ENCODE results near the gene CCL7. TPM values are rescaled to one million over a fixed set of nuclear protein-coding genes. Genes with fewer than 3 reads are reported as not detected.

Gene CCL7
- total RNA-seq, 1 donor from 2014 or later: not detected

DNA sequence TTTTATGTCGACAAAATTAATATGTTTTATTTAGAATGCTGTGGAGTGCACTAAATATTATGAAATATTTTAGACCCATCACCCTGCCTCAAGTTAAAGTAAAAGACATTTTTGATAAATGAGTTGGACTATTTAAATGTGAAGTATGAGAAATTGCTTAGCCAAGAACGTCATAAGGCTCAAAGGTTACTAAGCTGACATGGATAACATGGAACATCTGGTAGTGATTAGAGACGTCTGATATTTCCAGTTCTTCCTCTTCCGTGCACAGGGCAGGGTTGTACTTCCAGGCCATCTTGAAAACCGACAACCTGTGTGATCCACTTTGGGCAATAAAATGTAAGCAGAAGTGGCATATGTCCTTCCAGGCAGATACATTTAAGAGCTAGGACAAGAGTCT, 42.1 kb downstream of the CCL7 start:
- no peak for DNase-seq (ENCODE audit: low spot score)
- intact Hi-C loops (cut with DNase I): no loop called here

DNA sequence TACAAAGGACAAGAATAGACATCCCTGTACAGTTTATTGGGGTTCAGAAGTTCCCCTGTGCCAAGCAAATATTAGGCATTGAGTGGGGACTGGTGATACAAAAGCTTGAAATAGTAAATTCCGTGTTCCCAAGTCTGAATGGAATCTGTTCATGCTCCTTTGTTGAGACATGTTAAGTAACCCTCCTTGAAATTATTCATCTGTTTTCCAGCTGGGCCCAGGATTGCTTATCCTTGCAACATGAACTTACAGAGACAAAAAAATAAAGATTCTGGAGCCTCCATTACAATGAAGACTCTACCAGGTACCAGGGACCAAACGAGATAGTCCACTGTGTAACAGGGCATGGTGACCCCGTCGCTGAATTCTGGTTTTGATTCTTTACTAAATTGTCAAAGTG, 43.1 kb downstream of the CCL7 start:
- intact Hi-C loops (cut with DNase I): no loop called here
- DNase-seq (ENCODE audit: low spot score): no peak

DNA sequence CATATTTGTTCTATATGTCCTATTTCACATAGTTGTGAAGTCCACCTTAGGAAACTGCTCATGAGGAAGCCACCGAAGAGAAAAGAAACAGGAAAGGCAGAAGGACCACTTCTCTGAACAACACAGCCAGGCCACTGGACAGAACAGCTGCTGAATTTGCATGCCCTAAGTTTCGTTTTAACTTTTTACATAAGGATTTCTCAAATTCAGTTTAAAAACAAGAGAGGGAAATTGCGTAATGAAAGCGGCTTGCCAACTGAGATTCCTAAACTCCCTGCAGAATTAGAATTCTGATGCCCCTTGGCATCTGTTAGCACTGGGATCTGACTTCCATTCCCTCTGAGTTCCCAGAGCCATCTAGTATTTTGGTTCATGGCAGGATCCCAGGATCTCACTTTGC, 44.3 kb downstream of the CCL7 start:
- DNase-seq (ENCODE audit: low spot score): no peak

DNA sequence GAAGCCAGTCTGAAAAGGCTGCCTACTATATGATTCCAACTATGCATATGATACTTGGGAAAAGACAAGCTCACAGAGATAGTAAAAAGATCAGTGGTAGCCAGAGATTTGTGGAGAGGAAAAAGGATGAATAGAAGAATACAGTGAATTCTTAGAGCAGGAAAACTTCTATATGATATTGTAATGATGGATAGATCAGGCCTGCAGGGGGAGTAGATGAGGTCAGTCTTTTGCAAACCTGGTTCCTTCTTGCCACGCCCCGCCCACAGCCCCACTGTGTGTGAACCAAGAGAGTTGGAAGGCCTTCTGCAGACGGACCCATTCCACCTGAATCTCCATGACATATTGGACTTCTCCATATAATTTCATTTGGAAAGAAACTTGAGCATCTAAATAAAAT, 48.5 kb downstream of the CCL7 start:
- no peak for DNase-seq (ENCODE audit: low spot score)
- intact Hi-C loops (cut with DNase I): no loop called here

More for the DNA sequence above, 44.3 kb downstream of the CCL7 start:
- intact Hi-C loops (cut with DNase I): no loop called here

DNA sequence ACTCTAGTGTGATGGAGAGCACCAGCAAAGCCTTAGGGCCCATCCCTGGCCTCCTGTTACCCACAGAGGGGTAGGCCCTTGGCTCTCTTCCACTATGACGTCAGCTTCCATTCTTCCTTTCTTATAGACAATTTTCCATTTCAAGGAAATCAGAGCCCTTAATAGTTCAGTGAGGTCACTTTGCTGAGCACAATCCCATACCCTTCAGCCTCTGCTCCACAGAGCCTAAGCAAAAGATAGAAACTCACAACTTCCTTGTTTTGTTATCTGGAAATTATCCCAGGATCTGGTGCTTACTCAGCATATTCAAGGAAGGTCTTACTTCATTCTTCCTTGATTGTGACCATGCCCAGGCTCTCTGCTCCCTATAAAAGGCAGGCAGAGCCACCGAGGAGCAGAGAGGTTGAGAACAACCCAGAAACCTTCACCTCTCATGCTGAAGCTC, 49.0 kb downstream of the CCL7 start, which contains the start of gene CCL8:
TSS of gene CCL8 (plus strand) at position 397 of the 445 bp plus-strand sequence. CDS start 67 bp downstream, outside the sequence.
- intact Hi-C loops (cut with DNase I): no loop called here
- DNase-seq (ENCODE audit: low spot score): no peak

Other genes with a start within 250 kb of the CCL7 start
- 42.3 TPM for gene CCL2, start 14.9 kb upstream of the CCL7 start, total RNA-seq
- gene CCL11, start 15.5 kb downstream of the CCL7 start, total RNA-seq: 3.2 TPM
- 1.9 TPM for gene CCL8, start 49.2 kb downstream of the CCL7 start, total RNA-seq
- gene CCL13, start 86.3 kb downstream of the CCL7 start, total RNA-seq: 0.97 TPM
- gene CCL1, start 93.0 kb downstream of the CCL7 start, total RNA-seq: not detected